NB4 (cell line): ENCODE data around the gene TRABD2B.
"Not testable (repeated sequence)": the region's sequence is repeated elsewhere in the genome, so short reads cannot be mapped to it uniquely, and the experiment has no call there.

Source experiments
- DNase-seq: peaks from one replicate; pipeline ENCODE4 v3.0.0; 2010; ENCODE audit warnings: low read depth
- H3K4me3 ChIP-seq: one replicate; pipeline ENCODE4 v1.5.1; 2011; ENCODE audit warnings: mild to moderate bottlenecking, low read depth, low read length, moderate library complexity
- MYC ChIP-seq: IDR thresholded peaks from 2 replicates; pipeline ENCODE4 v1.6.1; 2011; ENCODE audit warnings: low read depth, low read length
- POLR2A ChIP-seq: IDR thresholded peaks from 2 replicates; pipeline ENCODE4 v1.6.1; 2011; ENCODE audit warnings: mild to moderate bottlenecking; ENCODE audit not compliant: insufficient read length; ENCODE audit errors: extremely low read depth
- TF ChIP-seq, protein P1 (sequence below): IDR thresholded peaks from 2 replicates; pipeline ENCODE4 v1.6.1; 2011; ENCODE audit warnings: low read depth, low read length
- TF ChIP-seq, protein P2 (sequence below): IDR thresholded peaks from one replicate; pipeline ENCODE4 v1.5.1; 2012; ENCODE audit warnings: low read depth, low read length

TRABD2B gene

DNA sequence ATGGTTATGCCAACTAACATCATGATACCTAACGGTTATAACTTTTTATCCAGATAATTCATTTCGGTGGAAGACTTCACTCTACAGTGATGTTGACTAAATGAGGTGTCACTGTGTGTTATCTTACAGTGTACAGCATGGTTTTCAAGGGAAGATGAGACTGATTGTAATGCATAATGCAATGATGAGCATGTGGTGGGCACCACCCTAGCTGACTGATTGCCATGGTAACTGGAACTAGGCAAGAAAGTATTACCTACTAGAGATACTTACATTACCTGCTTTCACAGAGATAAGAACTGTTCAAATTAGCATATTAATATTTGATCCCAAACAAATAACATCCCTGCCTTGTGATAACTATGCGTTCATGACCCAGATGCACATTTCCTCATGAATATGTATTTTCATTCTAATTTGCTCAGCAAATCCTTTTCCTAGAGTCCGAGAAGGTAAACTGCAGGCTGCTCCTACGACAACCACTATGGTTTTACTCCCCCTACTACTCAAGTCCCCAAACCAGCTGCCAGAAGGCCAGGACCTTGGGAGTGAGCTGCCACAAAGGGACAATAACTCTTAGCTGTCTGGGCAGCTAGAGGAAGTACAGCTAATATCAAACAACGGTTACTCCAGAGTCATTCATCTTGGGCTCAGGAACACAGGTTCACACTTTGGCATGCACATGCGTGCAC is 29.2 kb downstream of the TRABD2B start:
- no peak for DNase-seq
- no peak overlapping the region for H3K4me3 ChIP-seq
- TF ChIP-seq MYC = no peak
- TF ChIP-seq, protein P1, sequence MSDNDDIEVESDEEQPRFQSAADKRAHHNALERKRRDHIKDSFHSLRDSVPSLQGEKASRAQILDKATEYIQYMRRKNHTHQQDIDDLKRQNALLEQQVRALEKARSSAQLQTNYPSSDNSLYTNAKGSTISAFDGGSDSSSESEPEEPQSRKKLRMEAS = no peak
- TF ChIP-seq, protein P2, sequence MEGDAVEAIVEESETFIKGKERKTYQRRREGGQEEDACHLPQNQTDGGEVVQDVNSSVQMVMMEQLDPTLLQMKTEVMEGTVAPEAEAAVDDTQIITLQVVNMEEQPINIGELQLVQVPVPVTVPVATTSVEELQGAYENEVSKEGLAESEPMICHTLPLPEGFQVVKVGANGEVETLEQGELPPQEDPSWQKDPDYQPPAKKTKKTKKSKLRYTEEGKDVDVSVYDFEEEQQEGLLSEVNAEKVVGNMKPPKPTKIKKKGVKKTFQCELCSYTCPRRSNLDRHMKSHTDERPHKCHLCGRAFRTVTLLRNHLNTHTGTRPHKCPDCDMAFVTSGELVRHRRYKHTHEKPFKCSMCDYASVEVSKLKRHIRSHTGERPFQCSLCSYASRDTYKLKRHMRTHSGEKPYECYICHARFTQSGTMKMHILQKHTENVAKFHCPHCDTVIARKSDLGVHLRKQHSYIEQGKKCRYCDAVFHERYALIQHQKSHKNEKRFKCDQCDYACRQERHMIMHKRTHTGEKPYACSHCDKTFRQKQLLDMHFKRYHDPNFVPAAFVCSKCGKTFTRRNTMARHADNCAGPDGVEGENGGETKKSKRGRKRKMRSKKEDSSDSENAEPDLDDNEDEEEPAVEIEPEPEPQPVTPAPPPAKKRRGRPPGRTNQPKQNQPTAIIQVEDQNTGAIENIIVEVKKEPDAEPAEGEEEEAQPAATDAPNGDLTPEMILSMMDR = no peak
- TF ChIP-seq POLR2A = no peak

DNA sequence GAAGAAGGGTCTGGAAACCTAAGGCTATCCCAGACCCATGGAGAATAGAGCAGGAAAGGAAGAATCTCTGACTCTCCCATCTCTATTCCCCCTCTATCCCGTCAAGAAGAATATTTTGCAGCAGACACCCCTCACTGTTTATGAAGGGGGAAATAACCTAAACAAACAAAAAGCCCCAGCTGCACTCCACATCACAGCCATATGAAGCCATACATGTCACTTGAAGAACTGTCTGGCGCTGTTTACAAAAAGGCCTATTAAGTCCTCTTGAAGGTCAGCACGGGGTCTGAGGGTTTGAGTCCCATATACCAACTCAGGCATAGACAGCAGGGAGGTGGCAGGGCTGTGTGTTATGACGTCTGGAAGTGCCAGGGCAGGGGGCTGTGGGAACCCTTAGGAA is 31.4 kb downstream of the TRABD2B start:
- no peak for DNase-seq
- H3K4me3 ChIP-seq = no peak overlapping the region
- TF ChIP-seq, protein P1 = no peak
- TF ChIP-seq POLR2A (no peak), MYC (no peak)
- TF ChIP-seq, protein P2 = no peak

DNA sequence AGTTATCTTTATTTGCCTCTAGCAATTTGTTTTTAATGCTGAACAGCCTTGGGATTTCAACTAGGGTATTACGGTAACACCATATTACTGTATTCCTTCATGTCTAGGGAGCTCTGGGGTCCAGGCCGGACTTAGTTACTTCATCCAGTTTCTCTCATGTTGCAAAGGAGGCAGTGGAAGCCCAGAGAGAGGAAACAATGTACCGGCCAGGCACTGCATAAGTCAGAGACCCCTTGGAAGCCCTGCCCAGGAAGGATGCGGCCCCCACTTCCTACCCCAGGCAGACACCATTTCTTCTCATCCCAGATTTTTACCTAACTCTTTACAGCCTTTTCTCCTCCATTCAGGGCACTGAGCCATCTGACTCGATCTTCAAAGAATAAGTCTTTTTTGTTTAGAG is 32.5 kb downstream of the TRABD2B start:
- TF ChIP-seq, protein P2 = no peak
- TF ChIP-seq, protein P1 = no peak
- TF ChIP-seq MYC = no peak
- H3K4me3 ChIP-seq = no peak overlapping the region
- no peak for DNase-seq

DNA sequence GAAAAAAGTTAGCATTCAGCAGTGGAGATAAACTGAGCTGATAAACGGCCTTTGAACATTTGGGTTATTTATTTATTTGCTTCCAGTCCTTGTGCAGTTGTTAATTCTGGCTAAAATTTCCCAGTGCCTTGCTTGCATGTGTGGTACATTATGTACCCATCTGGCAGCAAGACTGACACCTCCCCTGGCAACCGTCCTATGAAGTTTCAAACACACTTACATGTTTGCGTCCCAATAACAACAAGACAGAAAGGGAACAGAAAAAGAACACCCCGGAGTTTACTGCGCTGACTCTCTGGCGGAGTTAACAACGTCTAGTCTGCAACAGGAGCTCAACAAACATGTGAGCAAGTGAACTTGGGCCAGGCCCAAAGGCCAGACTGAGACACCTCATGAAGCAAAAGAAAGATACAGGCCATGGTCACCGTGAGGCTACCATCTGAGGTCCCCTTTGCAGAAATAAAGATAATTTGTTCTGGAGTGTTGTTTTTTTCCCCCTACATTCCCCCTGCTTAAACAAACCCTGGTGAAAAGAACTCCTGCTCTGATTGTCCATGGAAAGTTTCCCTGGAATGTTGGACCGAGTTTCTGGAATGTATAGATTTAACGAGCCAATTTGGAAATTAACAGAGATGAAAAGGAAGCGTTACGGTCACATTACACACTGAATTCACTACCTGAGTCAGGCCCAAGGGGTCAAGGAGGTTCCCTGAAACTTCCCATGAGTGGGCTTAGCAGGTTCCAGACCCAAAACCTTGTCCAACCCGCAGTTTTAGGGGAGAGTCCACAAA is 33.4 kb downstream of the TRABD2B start:
- TF ChIP-seq, protein P2 = no peak
- TF ChIP-seq, protein P1 = no peak
- TF ChIP-seq POLR2A = no peak
- no peak for TF ChIP-seq MYC
- DNase-seq = no peak
- H3K4me3 ChIP-seq = no peak overlapping the region

DNA sequence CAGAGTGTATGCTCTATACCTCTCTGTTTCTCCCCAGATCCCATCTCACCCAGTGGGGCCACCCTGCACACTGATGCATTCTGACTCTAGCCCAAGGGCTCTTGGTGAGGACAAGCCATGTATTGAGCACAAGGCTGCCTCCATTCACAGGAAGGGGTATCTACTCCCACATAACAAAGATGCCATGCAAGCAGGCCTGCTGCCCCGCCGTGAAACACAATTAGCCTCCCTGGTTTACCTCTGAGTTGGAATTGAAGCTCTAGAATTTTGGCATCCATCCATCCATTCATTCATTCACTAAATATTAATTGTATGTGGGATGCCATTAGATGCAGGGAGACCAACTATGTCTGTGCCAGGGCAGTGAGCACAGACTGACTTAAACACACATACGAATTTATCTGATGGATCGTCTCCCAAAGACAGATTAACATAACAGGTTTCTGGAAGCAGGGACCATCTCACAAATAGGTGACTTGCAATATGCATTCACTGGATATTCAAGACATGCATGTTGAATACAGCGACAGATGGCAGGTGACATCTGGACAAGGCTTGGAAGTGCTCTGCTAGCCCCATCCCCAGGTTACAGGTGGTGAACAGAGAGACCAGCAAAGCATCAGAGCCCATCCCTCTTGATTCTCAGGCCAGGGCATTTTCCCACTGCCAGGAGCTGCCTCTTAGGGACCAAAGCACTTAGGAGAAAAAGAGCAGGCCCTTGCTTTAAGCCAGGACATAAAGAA is 34.3 kb downstream of the TRABD2B start:
- H3K4me3 ChIP-seq = no peak overlapping the region
- TF ChIP-seq, protein P1 = no peak
- TF ChIP-seq MYC (no peak), POLR2A (no peak)
- TF ChIP-seq, protein P2 = no peak
- no peak for DNase-seq

DNA sequence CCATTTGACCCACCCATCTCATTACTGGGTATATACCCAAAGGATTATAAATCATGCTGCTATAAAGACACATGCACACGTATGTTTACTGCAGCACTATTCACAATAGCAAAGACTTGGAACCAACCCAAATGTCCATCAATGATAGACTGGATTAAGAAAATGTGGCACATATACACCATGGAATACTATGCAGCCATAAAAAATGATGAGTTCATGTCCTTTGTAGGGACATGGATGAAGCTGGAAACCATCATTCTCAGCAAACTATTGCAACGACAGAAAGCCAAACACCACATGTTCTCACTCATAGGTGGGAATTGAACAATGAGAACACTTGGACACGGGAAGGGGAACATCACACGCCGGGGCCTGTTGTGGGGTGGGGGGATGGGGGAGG is 35.4 kb downstream of the TRABD2B start:
- not testable (repeated sequence) for DNase-seq, H3K4me3 ChIP-seq

DNA sequence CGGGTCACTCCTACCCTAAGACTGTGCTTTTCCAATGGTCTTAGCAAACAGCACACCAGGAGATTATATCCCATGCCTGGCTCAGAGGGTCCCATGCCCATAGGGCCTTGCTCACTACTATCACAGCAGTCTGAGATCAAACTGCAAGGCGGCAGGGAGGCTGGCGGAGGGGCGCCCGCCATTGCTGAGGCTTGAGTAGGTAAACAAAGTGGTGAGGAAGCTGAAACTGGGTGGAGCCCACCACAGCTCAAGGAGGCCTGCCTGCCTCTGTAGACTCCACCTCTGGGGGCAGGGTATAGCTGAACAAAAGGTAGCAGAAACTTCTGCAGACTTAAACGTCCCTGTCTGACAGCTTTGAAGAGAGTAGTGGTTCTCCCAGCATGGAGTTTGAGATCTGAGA is 40.7 kb downstream of the TRABD2B start:
- H3K4me3 ChIP-seq, DNase-seq: not testable (repeated sequence)
